ENCODE results near the gene PEX3.

PEX3 gene

DNA sequence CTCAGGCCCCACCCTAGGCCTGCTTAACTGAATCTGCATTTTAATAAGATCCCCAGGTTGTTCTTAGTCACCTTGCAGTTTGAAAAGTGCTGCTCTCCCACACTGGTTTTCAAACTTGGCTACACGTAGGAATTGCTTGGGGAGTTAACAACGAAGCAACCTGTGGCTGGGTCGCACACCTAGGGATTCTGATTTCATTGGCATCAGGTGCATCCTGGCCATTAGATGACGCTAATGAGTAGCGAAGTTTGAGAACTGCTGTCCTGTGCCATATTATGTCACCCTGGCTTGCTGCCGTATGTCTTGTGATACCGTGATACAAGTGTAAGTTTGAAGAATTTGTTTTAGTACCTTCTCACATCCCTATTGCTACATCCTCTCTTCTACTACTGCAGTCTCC is 89.1 kb downstream of the PEX3 start:
- no peak for DNase-seq

DNA sequence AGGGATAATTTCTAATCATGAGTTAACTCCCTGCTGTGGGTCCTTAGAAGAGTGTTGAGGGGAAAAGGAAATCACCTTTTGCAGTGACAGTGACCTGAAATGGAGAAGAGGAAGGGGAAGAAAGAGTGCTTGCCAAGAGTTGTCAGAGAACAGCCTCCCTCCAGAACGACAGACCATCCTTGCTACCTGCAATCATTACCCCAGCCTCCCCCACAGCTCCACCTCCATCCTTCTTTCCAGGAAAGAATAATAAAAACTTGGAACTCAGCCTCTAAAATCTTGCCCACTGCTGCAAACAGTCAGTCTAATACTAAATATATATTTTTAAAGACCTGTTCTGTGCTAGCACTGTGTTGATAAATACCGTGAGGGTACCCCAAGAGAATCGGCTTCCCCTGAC is 89.6 kb downstream of the PEX3 start:
- DNase-seq, result no peak

Measured in NCI-H526 (cell line).